Measurements from ENCODE around the gene CD3E. TPM values are rescaled to one million over a fixed set of nuclear protein-coding genes. Genes with fewer than 3 reads are reported as not detected.
A peak's percentile ranks its signal among the peaks of the same experiment; 100 is the strongest.

CD3E gene
- total and polyA plus RNA-seq, 7 donors, result 0.28 to 42.3 (median 0.92) TPM; not detected in 2

DNA sequence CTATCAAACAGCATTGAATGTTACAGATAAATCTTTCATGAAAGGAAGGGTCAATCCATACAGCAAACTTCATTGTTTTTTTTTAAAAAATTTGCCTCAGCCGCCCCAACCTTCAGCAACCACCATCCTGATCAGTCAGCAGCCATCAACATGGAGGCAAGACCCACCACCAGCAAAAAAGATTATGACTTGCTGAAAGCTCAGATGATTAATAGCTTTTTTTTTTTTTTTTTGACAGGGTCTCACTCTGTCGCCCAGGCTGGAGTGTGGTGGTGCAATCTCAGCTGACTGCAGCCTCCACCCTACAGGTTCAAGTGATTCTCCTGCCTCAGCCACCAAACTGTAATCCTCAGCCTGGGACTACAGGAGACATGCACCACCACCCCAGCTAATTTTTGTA, 18.0 kb upstream of the CD3E start:
- DNase-seq, result no peak
- WGBS, 2 donors, result 81 to 86% methylated on average over 2 of the region's 2 CpGs
- TF ChIP-seq, protein P1, sequence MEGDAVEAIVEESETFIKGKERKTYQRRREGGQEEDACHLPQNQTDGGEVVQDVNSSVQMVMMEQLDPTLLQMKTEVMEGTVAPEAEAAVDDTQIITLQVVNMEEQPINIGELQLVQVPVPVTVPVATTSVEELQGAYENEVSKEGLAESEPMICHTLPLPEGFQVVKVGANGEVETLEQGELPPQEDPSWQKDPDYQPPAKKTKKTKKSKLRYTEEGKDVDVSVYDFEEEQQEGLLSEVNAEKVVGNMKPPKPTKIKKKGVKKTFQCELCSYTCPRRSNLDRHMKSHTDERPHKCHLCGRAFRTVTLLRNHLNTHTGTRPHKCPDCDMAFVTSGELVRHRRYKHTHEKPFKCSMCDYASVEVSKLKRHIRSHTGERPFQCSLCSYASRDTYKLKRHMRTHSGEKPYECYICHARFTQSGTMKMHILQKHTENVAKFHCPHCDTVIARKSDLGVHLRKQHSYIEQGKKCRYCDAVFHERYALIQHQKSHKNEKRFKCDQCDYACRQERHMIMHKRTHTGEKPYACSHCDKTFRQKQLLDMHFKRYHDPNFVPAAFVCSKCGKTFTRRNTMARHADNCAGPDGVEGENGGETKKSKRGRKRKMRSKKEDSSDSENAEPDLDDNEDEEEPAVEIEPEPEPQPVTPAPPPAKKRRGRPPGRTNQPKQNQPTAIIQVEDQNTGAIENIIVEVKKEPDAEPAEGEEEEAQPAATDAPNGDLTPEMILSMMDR (IDR thresholded peaks at IDR 0.05), result no peak
- TF ChIP-seq POLR2AphosphoS5 (IDR thresholded peaks at IDR 0.05), result no peak
- no peak for TF ChIP-seq EP300 (IDR thresholded peaks at IDR 0.05)
- no peak for TF ChIP-seq POLR2A (IDR thresholded peaks at IDR 0.05)
- Histone ChIP-seq H3K4me1 (no peaks in the 10 kb centered on the region), H3K27me3 (no peaks in the 10 kb centered on the region), H3K4me3 (no peak overlapping the region), H3K9me3 (no peaks in the 10 kb centered on the region), H3K27ac (no peak overlapping the region), H3K36me3 (no peaks in the 10 kb centered on the region)
- intact Hi-C loops (cut with DNase I), result no loop called here

DNA sequence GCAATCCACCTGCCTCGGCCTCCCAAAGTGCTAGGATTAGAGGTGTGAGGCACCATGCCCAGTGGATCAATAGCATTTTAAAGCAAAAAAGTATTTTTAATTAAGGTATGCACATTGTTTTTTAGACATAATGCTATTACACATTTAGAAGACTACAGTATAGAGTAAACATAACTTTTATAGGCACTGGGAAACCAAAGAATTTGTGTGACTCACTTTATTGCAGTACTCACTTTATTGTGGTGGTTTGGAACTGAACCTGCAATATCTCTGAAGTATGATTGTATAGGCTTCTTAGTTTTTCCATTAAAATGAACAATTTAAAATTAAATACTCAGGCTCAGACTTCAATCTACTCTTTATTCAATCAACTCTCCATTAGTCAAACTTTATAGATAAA, 17.5 kb upstream of the CD3E start:
- Histone ChIP-seq H3K4me3 (no peak overlapping the region), H3K27me3 (no peaks in the 10 kb centered on the region), H3K9me3 (no peaks in the 10 kb centered on the region), H3K36me3 (no peaks in the 10 kb centered on the region), H3K4me1 (no peaks in the 10 kb centered on the region), H3K27ac (no peak overlapping the region)
- WGBS, 2 donors, result 16 to 65% methylated on average over 1 of the region's 1 CpG
- intact Hi-C loops (cut with DNase I), result no loop called here
- DNase-seq, result no peak
- TF ChIP-seq, protein P1 (IDR thresholded peaks at IDR 0.05), result no peak
- TF ChIP-seq POLR2AphosphoS5 (IDR thresholded peaks at IDR 0.05) (no peak), EP300 (IDR thresholded peaks at IDR 0.05) (no peak), POLR2A (IDR thresholded peaks at IDR 0.05) (no peak)

DNA sequence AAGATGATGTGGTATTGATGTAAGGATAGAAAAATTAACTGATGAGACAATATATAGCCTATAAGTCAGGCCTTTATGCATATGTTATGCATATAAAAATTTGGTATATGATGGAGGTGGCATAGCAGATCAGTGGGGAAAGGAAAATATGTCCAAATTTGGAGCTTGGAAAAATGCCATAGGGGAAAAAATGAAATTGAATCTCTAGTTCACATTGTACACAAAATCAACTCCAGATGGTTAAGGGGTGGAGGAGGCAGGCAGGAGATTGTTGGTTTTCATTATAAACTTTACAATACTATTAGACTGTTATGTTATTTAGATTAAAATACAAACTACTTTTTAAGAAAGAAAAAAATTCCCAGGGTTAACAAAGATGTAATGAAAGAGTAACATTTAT, 15.1 kb upstream of the CD3E start:
- H3K4me3 ChIP-seq, result no peak overlapping the region
- TF ChIP-seq EP300 (IDR thresholded peaks at IDR 0.05), result no peak
- TF ChIP-seq, protein P1 (IDR thresholded peaks at IDR 0.05), result no peak
- no peak for TF ChIP-seq POLR2A (IDR thresholded peaks at IDR 0.05)
- no peak for TF ChIP-seq POLR2AphosphoS5 (IDR thresholded peaks at IDR 0.05)
- H3K4me1 ChIP-seq, result no peaks in the 10 kb centered on the region
- H3K27me3 ChIP-seq, result no peaks in the 10 kb centered on the region
- no peaks in the 10 kb centered on the region for H3K36me3 ChIP-seq
- H3K27ac ChIP-seq, result no peak overlapping the region
- intact Hi-C loops (cut with DNase I), result no loop called here
- DNase-seq, result no peak
- H3K9me3 ChIP-seq, result no peaks in the 10 kb centered on the region

DNA sequence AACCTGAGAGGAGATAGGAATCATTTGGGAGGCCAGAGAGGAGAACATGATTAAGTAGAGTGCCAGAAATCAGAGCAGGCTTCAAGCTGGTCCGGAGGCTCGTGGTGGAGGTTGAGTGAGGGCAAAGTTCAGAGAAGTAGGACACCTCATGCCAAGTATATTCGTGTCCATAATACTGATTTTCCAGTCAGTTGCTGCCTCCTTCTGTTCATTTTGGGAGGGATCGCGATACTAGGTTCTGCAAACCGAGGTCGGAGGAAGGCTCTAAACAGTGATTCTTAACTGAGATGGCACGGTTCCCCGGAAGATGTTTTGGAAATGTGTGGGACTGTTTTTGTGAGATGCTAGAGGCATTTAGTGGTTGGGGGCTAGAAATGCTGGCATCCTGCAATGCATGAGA, 13.6 kb upstream of the CD3E start:
- no peaks in the 10 kb centered on the region for H3K4me1 ChIP-seq
- TF ChIP-seq, protein P1 (IDR thresholded peaks at IDR 0.05), result peak in 1 of 4 experiments; percentile 17
- no peak for TF ChIP-seq POLR2AphosphoS5 (IDR thresholded peaks at IDR 0.05)
- 4 to 12% methylated on average over 9 of the region's 9 CpGs for WGBS, 2 donors

DNA sequence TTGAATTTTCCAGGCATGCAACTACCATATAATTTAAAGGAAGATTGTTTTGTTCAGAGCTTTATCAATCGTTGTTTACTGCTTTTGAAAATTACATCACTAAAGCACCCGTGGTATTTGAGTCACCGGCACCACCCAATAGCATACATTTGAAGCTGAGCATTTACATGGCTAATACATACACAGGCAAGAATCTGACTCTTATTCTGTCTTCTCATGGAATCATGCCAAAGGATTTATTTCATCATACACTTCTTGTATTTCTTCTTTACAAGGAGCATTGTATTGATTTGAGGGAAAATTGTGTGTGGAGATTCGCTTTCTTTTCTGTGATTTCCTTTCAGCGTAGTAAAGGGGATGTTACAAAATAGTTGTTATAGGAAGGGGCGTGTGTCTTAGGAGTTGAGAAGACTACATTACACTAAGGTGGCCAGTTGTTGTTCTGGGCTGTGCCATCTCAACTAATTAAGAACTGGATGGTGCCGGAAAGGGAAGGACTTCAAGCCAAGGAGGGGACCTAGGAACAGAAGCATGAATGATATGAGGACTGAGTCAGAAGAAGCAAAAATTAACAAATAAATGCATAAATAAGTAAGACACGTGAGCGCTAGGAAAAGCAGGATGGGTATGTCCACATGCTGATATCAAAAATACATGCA, 12.9 kb upstream of the CD3E start:
- WGBS, 2 donors, result 44 to 78% methylated on average over 9 of the region's 9 CpGs
- DNase-seq, result no peak
- H3K4me1 ChIP-seq, result no peaks in the 10 kb centered on the region
- H3K27me3 ChIP-seq, result no peaks in the 10 kb centered on the region
- H3K9me3 ChIP-seq, result no peaks in the 10 kb centered on the region
- H3K4me3 ChIP-seq, result no peak overlapping the region
- H3K27ac ChIP-seq, result no peak overlapping the region
- intact Hi-C loops (cut with DNase I), result no loop called here
- no peaks in the 10 kb centered on the region for H3K36me3 ChIP-seq
- TF ChIP-seq, protein P1 (IDR thresholded peaks at IDR 0.05), result no peak
- no peak for TF ChIP-seq POLR2A (IDR thresholded peaks at IDR 0.05)

More for the DNA sequence above, 13.6 kb upstream of the CD3E start:
- no peaks in the 10 kb centered on the region for H3K9me3 ChIP-seq
- H3K36me3 ChIP-seq, result no peaks in the 10 kb centered on the region
- no peak for DNase-seq
- no peak overlapping the region for H3K4me3 ChIP-seq
- intact Hi-C loops (cut with DNase I), result no loop called here
- H3K27me3 ChIP-seq, result no peaks in the 10 kb centered on the region
- H3K27ac ChIP-seq, result no peak overlapping the region
